ENCODE data around the gene GAPDHS. TPM values are rescaled to one million over a fixed set of nuclear protein-coding genes. Genes with fewer than 3 reads are reported as not detected.

GAPDHS gene
- total RNA-seq, 3 donors from 2014 or later (not counting 1 experiment from before 2014, with no cell fraction given), result not detected

- intact Hi-C loops (cut with micrococcal nuclease), result no loop called here
- no peaks in the 10 kb centered on the region for H3K36me3 Mint-ChIP-seq
- Histone ChIP-seq H3K36me3 (ENCODE audit: control insufficient read depth, insufficient read depth, low read length) (no peaks in the 10 kb centered on the region), H3K27me3 (ENCODE audit: control insufficient read depth, insufficient read depth, low read length) (no peaks in the 10 kb centered on the region), H3K9me3 (ENCODE audit: control insufficient read depth, insufficient read depth, low read length) (no peaks in the 10 kb centered on the region), H3K27ac (ENCODE audit: low read length) (no peak overlapping the region), H3K4me1 (ENCODE audit: control insufficient read depth, insufficient read depth, low read length) (no peaks in the 10 kb centered on the region), H3K4me3 (ENCODE audit: low read length) (no peak overlapping the region)
- H3K4me1 Mint-ChIP-seq, result no peaks in the 10 kb centered on the region
- DNase-seq, result no peak
- no peak overlapping the region for H3K4me3 Mint-ChIP-seq
- no peak for ATAC-seq
- no peak overlapping the region for H3K27ac Mint-ChIP-seq
- no peaks in the 10 kb centered on the region for H3K9me3 Mint-ChIP-seq
- 88% methylated on average over 11 of the region's 12 CpGs for WGBS (ENCODE audit: insufficient coverage)
- peaks cover 8 to 10% of the 10 kb centered on the region in 2 donors for H3K27me3 Mint-ChIP-seq (ENCODE audit: low read depth in 2 of 2)
- no peak for TF ChIP-seq CTCF (IDR thresholded peaks at IDR 0.05)
Measured at GRCh38 chr19:35522745-35523327, 10.4 kb upstream of the GAPDHS start.

- TF ChIP-seq CTCF (IDR thresholded peaks at IDR 0.05), result no peak
- Histone ChIP-seq H3K4me1 (ENCODE audit: control insufficient read depth, insufficient read depth, low read length) (no peaks in the 10 kb centered on the region), H3K36me3 (ENCODE audit: control insufficient read depth, insufficient read depth, low read length) (no peaks in the 10 kb centered on the region), H3K27me3 (ENCODE audit: control insufficient read depth, insufficient read depth, low read length) (no peaks in the 10 kb centered on the region), H3K9me3 (ENCODE audit: control insufficient read depth, insufficient read depth, low read length) (no peaks in the 10 kb centered on the region), H3K4me3 (ENCODE audit: low read length) (no peak overlapping the region), H3K27ac (ENCODE audit: low read length) (no peak overlapping the region)
- DNase-seq (no peak), ATAC-seq (no peak)
- H3K9me3 Mint-ChIP-seq, result no peaks in the 10 kb centered on the region
- no peak overlapping the region for H3K4me3 Mint-ChIP-seq
- no peaks in the 10 kb centered on the region for H3K4me1 Mint-ChIP-seq
- intact Hi-C loops (cut with micrococcal nuclease), result no loop called here
- H3K27me3 Mint-ChIP-seq (ENCODE audit: low read depth in 2 of 2), result peaks cover 14 to 21% of the 10 kb centered on the region in 2 donors
- WGBS (ENCODE audit: insufficient coverage), result 80% methylated on average over 11 of the region's 11 CpGs
- no peaks in the 10 kb centered on the region for H3K36me3 Mint-ChIP-seq
- no peak overlapping the region for H3K27ac Mint-ChIP-seq
Measured at GRCh38 chr19:35524181-35524837, 8.9 kb upstream of the GAPDHS start.

- Mint-ChIP-seq H3K27ac (no peak overlapping the region), H3K9me3 (no peaks in the 10 kb centered on the region), H3K4me1 (no peaks in the 10 kb centered on the region), H3K36me3 (no peaks in the 10 kb centered on the region), H3K27me3 (ENCODE audit: low read depth in 2 of 2) (peaks cover 9 to 24% of the 10 kb centered on the region in 2 donors), H3K4me3 (no peak overlapping the region)
- H3K27me3 ChIP-seq (ENCODE audit: control insufficient read depth, insufficient read depth, low read length), result no peaks in the 10 kb centered on the region
- intact Hi-C loops (cut with micrococcal nuclease), result no loop called here
- WGBS (ENCODE audit: insufficient coverage), result 73% methylated on average over 4 of the region's 4 CpGs
- ATAC-seq, result no peak
- no peaks in the 10 kb centered on the region for H3K4me1 ChIP-seq (ENCODE audit: control insufficient read depth, insufficient read depth, low read length)
- no peaks in the 10 kb centered on the region for H3K36me3 ChIP-seq (ENCODE audit: control insufficient read depth, insufficient read depth, low read length)
- H3K9me3 ChIP-seq (ENCODE audit: control insufficient read depth, insufficient read depth, low read length), result no peaks in the 10 kb centered on the region
- H3K27ac ChIP-seq (ENCODE audit: low read length), result no peak overlapping the region
- no peak for DNase-seq
- no peak for TF ChIP-seq CTCF (IDR thresholded peaks at IDR 0.05)
- no peak overlapping the region for H3K4me3 ChIP-seq (ENCODE audit: low read length)
Measured at GRCh38 chr19:35525873-35526272, 7.4 kb upstream of the GAPDHS start.
